ENCODE data around the gene RAB40C. TPM values are rescaled to one million over a fixed set of nuclear protein-coding genes. Genes with fewer than 3 reads are reported as not detected.

The RAB40C gene
- total and polyA plus RNA-seq, 8 donors, result 17.6 to 101 (median 25.6) TPM

DNA sequence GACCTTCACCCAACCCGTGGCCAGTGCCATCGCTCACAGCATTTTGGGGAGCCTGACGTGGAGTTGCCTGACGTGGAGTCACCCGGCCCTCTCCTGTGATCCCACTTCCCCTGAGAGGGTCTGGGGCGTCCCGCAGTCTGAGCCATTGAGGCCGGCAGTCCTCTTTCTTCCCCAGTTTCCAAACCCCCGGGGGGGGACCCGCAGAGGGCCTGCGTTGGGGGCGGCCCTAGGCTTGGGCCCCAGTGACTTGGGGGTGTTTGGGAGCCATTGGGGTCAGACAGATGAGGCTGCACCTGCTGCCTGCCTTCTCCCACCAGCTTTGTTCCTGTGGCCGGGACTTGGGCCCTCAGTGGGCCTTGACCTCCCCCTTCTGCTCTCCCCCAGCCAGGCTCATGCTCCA, 79.8 kb downstream of the RAB40C start:
- Histone ChIP-seq H3K9me3 (no peaks in the 10 kb centered on the region), H3K27me3 (no peaks in the 10 kb centered on the region), H3K4me3 (peak overlapping the region in 1 of 4 donors; percentile 82), H3K4me1 (peaks cover 22 to 39% (median 29%) of the 10 kb centered on the region in 4 donors), H3K27ac (no peak overlapping the region), H3K36me3 (peaks cover 44 to 53% (median 52%) of the 10 kb centered on the region in 4 donors)
- intact Hi-C loops (cut with DNase I; ENCODE audit: low total_unique reads), result no loop called here
- WGBS, 5 donors, result 93 to 96% (median 95%) methylated on average over 8 to 13 of the region's 13 CpGs
- no peak for TF ChIP-seq POLR2A (IDR thresholded peaks at IDR 0.05)
- TF ChIP-seq, protein P1, sequence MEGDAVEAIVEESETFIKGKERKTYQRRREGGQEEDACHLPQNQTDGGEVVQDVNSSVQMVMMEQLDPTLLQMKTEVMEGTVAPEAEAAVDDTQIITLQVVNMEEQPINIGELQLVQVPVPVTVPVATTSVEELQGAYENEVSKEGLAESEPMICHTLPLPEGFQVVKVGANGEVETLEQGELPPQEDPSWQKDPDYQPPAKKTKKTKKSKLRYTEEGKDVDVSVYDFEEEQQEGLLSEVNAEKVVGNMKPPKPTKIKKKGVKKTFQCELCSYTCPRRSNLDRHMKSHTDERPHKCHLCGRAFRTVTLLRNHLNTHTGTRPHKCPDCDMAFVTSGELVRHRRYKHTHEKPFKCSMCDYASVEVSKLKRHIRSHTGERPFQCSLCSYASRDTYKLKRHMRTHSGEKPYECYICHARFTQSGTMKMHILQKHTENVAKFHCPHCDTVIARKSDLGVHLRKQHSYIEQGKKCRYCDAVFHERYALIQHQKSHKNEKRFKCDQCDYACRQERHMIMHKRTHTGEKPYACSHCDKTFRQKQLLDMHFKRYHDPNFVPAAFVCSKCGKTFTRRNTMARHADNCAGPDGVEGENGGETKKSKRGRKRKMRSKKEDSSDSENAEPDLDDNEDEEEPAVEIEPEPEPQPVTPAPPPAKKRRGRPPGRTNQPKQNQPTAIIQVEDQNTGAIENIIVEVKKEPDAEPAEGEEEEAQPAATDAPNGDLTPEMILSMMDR (IDR thresholded peaks at IDR 0.05), result no peak
- no peak for TF ChIP-seq EP300 (IDR thresholded peaks at IDR 0.05)
- no peak for TF ChIP-seq POLR2AphosphoS5 (IDR thresholded peaks at IDR 0.05)
- no peak for DNase-seq

DNA sequence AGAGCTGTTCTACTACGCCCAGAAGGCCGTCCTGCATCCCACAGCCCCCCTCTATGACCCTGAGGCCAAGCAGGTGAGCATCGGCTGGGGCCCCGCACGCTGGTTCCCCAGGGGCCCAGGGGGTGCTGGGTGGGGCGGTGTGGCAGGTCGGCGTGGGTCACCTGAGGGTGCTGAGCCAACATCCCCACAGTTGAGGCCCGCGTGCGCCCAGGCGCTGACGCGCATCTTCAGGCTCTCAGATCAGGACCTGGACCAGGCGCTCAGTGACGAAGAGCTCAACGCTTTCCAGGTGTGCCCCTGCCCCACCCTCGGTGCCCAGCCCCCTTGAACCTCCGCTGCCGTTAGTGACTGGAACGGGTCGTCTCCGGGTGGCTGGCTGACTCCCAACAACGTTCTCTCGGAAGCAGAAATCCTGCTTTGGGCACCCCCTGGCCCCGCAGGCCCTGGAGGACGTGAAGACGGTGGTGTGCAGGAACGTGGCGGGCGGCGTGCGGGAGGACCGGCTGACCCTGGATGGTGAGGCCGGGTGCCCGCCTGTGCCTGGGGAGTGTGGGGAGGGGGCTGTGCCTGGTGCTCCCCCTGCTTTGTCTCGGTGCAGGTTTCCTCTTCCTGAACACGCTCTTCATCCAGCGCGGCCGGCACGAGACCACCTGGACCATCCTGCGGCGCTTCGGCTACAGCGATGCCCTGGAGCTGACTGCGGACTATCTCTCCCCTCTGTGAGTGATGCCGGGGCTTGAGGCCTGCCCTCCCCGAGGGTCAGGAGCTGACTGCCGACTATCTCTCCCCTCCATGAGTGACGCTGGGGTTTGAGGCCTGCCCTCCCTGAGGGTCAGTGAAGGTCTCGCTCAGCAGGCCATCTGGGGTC, 80.9 kb downstream of the RAB40C start:
- TF ChIP-seq, protein P1 (IDR thresholded peaks at IDR 0.05), result no peak
- no peak for TF ChIP-seq EP300 (IDR thresholded peaks at IDR 0.05)
- TF ChIP-seq POLR2AphosphoS5 (IDR thresholded peaks at IDR 0.05), result no peak
- TF ChIP-seq POLR2A (IDR thresholded peaks at IDR 0.05), result no peak
- H3K9me3 ChIP-seq, result no peaks in the 10 kb centered on the region
- WGBS, 5 donors, result 90 to 92% (median 91%) methylated on average over 43 to 52 of the region's 52 CpGs

GRCh38 chr16:671353-672131, 81.7 kb downstream of the RAB40C start:
- Histone ChIP-seq H3K9me3 (no peaks in the 10 kb centered on the region), H3K4me1 (peaks cover 41 to 58% (median 48%) of the 10 kb centered on the region in 4 donors), H3K36me3 (peaks cover 44 to 53% (median 52%) of the 10 kb centered on the region in 4 donors), H3K27me3 (peaks cover 0 to 17% (median 0%) of the 10 kb centered on the region in 3 donors), H3K27ac (no peak overlapping the region), H3K4me3 (no peak overlapping the region)
- TF ChIP-seq POLR2A (IDR thresholded peaks at IDR 0.05) (no peak), EP300 (IDR thresholded peaks at IDR 0.05) (no peak), POLR2AphosphoS5 (IDR thresholded peaks at IDR 0.05) (no peak)
- TF ChIP-seq, protein P1 (IDR thresholded peaks at IDR 0.05), result no peak
- WGBS, 5 donors, result 81 to 90% (median 85%) methylated on average over 22 to 40 of the region's 40 CpGs
- intact Hi-C loops (cut with DNase I; ENCODE audit: low total_unique reads), result no loop called here
- no peak for DNase-seq

More for the DNA sequence above, 80.9 kb downstream of the RAB40C start:
- no peak overlapping the region for H3K27ac ChIP-seq
- no peak overlapping the region for H3K4me3 ChIP-seq
- peaks cover 32 to 50% (median 40%) of the 10 kb centered on the region in 4 donors for H3K4me1 ChIP-seq
- peaks cover 44 to 53% (median 52%) of the 10 kb centered on the region in 4 donors for H3K36me3 ChIP-seq
- DNase-seq, result no peak
- peaks cover 0 to 9% (median 0%) of the 10 kb centered on the region in 3 donors for H3K27me3 ChIP-seq
- intact Hi-C loops (cut with DNase I; ENCODE audit: low total_unique reads), result no loop called here

DNA sequence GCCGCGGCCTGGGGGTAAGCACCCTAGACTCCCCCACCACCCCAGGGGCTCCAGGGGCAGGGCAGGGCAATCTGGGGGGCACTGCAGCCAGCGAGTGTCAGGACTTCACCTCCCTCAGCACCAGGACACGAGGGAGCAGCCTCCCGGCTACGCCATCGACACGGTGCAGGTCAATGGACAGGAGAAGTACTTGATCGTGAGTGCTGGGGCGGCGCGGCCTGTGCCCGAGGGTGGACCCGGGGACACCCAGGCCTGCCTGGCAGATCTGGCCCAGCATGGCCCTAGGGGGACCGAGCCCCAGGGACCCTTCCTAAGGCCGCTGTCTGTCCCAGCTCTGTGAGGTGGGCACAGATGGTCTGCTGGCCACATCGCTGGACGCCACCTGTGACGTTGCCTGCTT, 82.5 kb downstream of the RAB40C start:
- H3K36me3 ChIP-seq, result peaks cover 44 to 53% (median 52%) of the 10 kb centered on the region in 4 donors
- H3K27me3 ChIP-seq, result peaks cover 0 to 18% (median 0%) of the 10 kb centered on the region in 3 donors
- no peaks in the 10 kb centered on the region for H3K9me3 ChIP-seq
- WGBS, 5 donors, result 83 to 92% (median 90%) methylated on average over 6 to 19 of the region's 19 CpGs
- TF ChIP-seq, protein P1 (IDR thresholded peaks at IDR 0.05), result no peak
- TF ChIP-seq EP300 (IDR thresholded peaks at IDR 0.05) (no peak), POLR2A (IDR thresholded peaks at IDR 0.05) (no peak), POLR2AphosphoS5 (IDR thresholded peaks at IDR 0.05) (no peak)
- H3K27ac ChIP-seq, result no peak overlapping the region
- H3K4me1 ChIP-seq, result peaks cover 39 to 61% (median 52%) of the 10 kb centered on the region in 4 donors
- intact Hi-C loops (cut with DNase I; ENCODE audit: low total_unique reads), result no loop called here
- no peak for DNase-seq
- no peak overlapping the region for H3K4me3 ChIP-seq
